Endodermal cell (in vitro differentiated cells): ENCODE measurements around the gene AP5B1. TPM values are rescaled to one million over a fixed set of nuclear protein-coding genes. Genes with fewer than 3 reads are reported as not detected.

Source experiments
- DNase-seq: peaks from one replicate; pipeline ENCODE4 v3.0.0-alpha.2; 2017
- H3K27ac ChIP-seq: 2 replicates; pipeline ENCODE4 v1.5.1; 2013; ENCODE audit warnings: mild to moderate bottlenecking, low read depth, low read length, moderate library complexity
- H3K27me3 ChIP-seq: 2 replicates; pipeline ENCODE4 v1.6.1; 2013; ENCODE audit warnings: mild to moderate bottlenecking, low read length, moderate library complexity; ENCODE audit not compliant: insufficient read depth, control insufficient read depth, poor library complexity, severe bottlenecking
- H3K36me3 ChIP-seq: 2 replicates; pipeline ENCODE4 v1.7.0; 2013; ENCODE audit warnings: mild to moderate bottlenecking, low read length, moderate library complexity; ENCODE audit not compliant: control insufficient read depth, insufficient read depth
- H3K4me1 ChIP-seq: one replicate; pipeline ENCODE4 v1.7.0; 2013; ENCODE audit warnings: low read length; ENCODE audit not compliant: control insufficient read depth, insufficient read depth
- H3K4me3 ChIP-seq: 2 replicates; pipeline ENCODE4 v1.5.1; 2013; ENCODE audit warnings: mild to moderate bottlenecking, low read length, moderate library complexity
- H3K9ac ChIP-seq: 2 replicates; pipeline ENCODE4 v1.6.1; 2013; ENCODE audit warnings: mild to moderate bottlenecking, low read length, moderate library complexity; ENCODE audit not compliant: poor library complexity, severe bottlenecking; ENCODE audit errors: extremely low read depth
- H3K9me3 ChIP-seq: 2 replicates; pipeline ENCODE4 v1.6.1; 2013; ENCODE audit warnings: mild to moderate bottlenecking, low read length, moderate library complexity; ENCODE audit not compliant: control insufficient read depth
- H3K27ac Mint-ChIP-seq: 2 replicates; pipeline ENCODE4 v1.8.0; 2020; ENCODE audit warnings: mixed read lengths
- H3K27me3 Mint-ChIP-seq: 2 replicates; pipeline ENCODE4 v1.8.0; 2021; ENCODE audit warnings: mild to moderate bottlenecking, mixed read lengths; ENCODE audit not compliant: insufficient read depth
- H3K36me3 Mint-ChIP-seq: 2 replicates; pipeline ENCODE4 v1.8.0; 2020; ENCODE audit warnings: low read depth, mixed read lengths
- H3K4me1 Mint-ChIP-seq: 2 replicates; pipeline ENCODE4 v1.8.0; 2020; ENCODE audit warnings: mixed read lengths
- H3K4me3 Mint-ChIP-seq: 2 replicates; pipeline ENCODE4 v1.8.0; 2020; ENCODE audit warnings: mild to moderate bottlenecking, moderate library complexity, mixed read lengths
- H3K9me3 Mint-ChIP-seq: 2 replicates; pipeline ENCODE4 v1.8.0; 2020; ENCODE audit warnings: mild to moderate bottlenecking, mixed read lengths
- CTCF ChIP-seq: fragments of 200-600 bp; sonication (generic); conservative IDR thresholded peaks from 2 replicates; pipeline ENCODE4 v1.5.0; 2021; ENCODE audit warnings: antibody characterized with exemption, mild to moderate bottlenecking
- WGBS, 2 experiments: methylation state at CpG; one replicate each; pipeline versions ENCODE4 v1.1.5 to v1.1.7; 2013; ENCODE audit warnings: missing lambda C conversion rate in 2 of 2, mixed read lengths in 1 of 2; ENCODE audit not compliant: insufficient coverage in 1 of 2, insufficient read length in 1 of 2; 5-methylcytosine and 5-hydroxymethylcytosine counted together
- total RNA-seq, 2 donors: library from RNA; stranded (reverse); fragmentation: NEBNext Ultra II Directional in 1 of 2; extraction: Animal tissue kit (Norgen Biotek cat#: 25700) in 1 of 2; gene quantifications; 2 replicates in 1 of 2; 3 replicates in 1 of 2; pipeline ENCODE4 v1.2.1, GENCODE V29; 2021

The AP5B1 gene
- total RNA-seq, 2 donors from 2014 or later, result 17.8 to 29.9 TPM

- H3K9ac ChIP-seq, result no peak overlapping the region
- H3K4me3 ChIP-seq, result no peak overlapping the region
- peak overlapping the region; percentile 32 for H3K4me3 Mint-ChIP-seq
- 96 to 97% methylated on average over 6 to 13 of the region's 13 CpGs for WGBS, 2 experiments
- H3K27me3 Mint-ChIP-seq, result peaks cover 47% of the 10 kb centered on the region
- H3K36me3 Mint-ChIP-seq, result peaks cover 10% of the 10 kb centered on the region
- TF ChIP-seq CTCF, result no peak
- H3K27ac ChIP-seq, result no peak overlapping the region
- no peak overlapping the region for H3K27ac Mint-ChIP-seq
- H3K36me3 ChIP-seq, result peaks cover 22% of the 10 kb centered on the region
- H3K4me1 ChIP-seq, result no peaks in the 10 kb centered on the region
- peak; percentile 43 for DNase-seq
- H3K27me3 ChIP-seq, result peaks cover 47% of the 10 kb centered on the region
- peaks cover 4% of the 10 kb centered on the region for H3K4me1 Mint-ChIP-seq
- no peaks in the 10 kb centered on the region for H3K9me3 ChIP-seq
- no peaks in the 10 kb centered on the region for H3K9me3 Mint-ChIP-seq
These were observed 1.4 kb upstream of the AP5B1 start for GRCh38 chr11:65781962-65782815.

GRCh38 chr11:65781152-65781961 is 581 bp upstream of the AP5B1 start:
- H3K36me3 Mint-ChIP-seq, result peaks cover 17% of the 10 kb centered on the region
- peaks cover 30% of the 10 kb centered on the region for H3K36me3 ChIP-seq
- no peak overlapping the region for H3K27ac Mint-ChIP-seq
- peak; percentile 56 for TF ChIP-seq CTCF
- H3K4me1 ChIP-seq, result no peaks in the 10 kb centered on the region
- no peaks in the 10 kb centered on the region for H3K9me3 Mint-ChIP-seq
- H3K27me3 Mint-ChIP-seq, result peaks cover 41% of the 10 kb centered on the region
- H3K27me3 ChIP-seq, result peaks cover 41% of the 10 kb centered on the region
- H3K4me3 Mint-ChIP-seq, result peak overlapping the region; percentile 32
- H3K4me1 Mint-ChIP-seq, result peaks cover 4% of the 10 kb centered on the region
- no peaks in the 10 kb centered on the region for H3K9me3 ChIP-seq
- WGBS, 2 experiments, result 14 to 18% methylated on average over 27 to 83 of the region's 83 CpGs
- H3K9ac ChIP-seq, result no peak overlapping the region
- no peak overlapping the region for H3K27ac ChIP-seq
- H3K4me3 ChIP-seq, result no peak overlapping the region
- peak; percentile 90 for DNase-seq

- peak overlapping the region; percentile 81 for H3K4me3 Mint-ChIP-seq
- DNase-seq, result peak; percentile 97
- H3K27me3 Mint-ChIP-seq, result peaks cover 30% of the 10 kb centered on the region
- WGBS, 2 experiments, result 12 to 21% methylated on average over 9 to 76 of the region's 76 CpGs
- peak overlapping the region; percentile 53 for H3K9ac ChIP-seq
- peak overlapping the region; percentile 82 for H3K27ac Mint-ChIP-seq
- peaks cover 29% of the 10 kb centered on the region for H3K27me3 ChIP-seq
- TF ChIP-seq CTCF, result peak; percentile 100
- H3K9me3 Mint-ChIP-seq, result no peaks in the 10 kb centered on the region
- H3K9me3 ChIP-seq, result no peaks in the 10 kb centered on the region
- peaks cover 4% of the 10 kb centered on the region for H3K4me1 Mint-ChIP-seq
- no peak overlapping the region for H3K27ac ChIP-seq
- peaks cover 33% of the 10 kb centered on the region for H3K36me3 ChIP-seq
- H3K4me1 ChIP-seq, result no peaks in the 10 kb centered on the region
- H3K4me3 ChIP-seq, result peak overlapping the region; percentile 80
- peaks cover 18% of the 10 kb centered on the region for H3K36me3 Mint-ChIP-seq
These were observed 632 bp downstream of the AP5B1 start for GRCh38 chr11:65779919-65780769.
